Heart left ventricle (tissue), 16 donors: ENCODE results near the gene CHRM1. TPM values are rescaled to one million over a fixed set of nuclear protein-coding genes. Genes with fewer than 3 reads are reported as not detected.
"Not testable (repeated sequence)": the region's sequence is repeated elsewhere in the genome, so short reads cannot be mapped to it uniquely, and the experiment has no call there.

ENCODE experiments used
- ATAC-seq, 4 donors: fragments of 200-7000 bp; cut with Tn5 transposase; one replicate each; pipeline ENCODE4 v1.9.1; 2020 to 2022; ENCODE audit warnings: moderate library complexity in 4 of 4, mild to moderate bottlenecking in 3 of 4, moderate number of reproducible peaks in 1 of 4
- DNase-seq, 5 donors: peaks; one replicate each; pipeline ENCODE4 v3.0.0-alpha.2; 2020
- H3K27ac ChIP-seq, 12 donors: fragments of 200-600 bp; sonication (generic) in 4 of 12; one replicate each; pipeline versions ENCODE4 v1.5.0 to v1.8.0; 2016 to 2022; ENCODE audit warnings: mild to moderate bottlenecking in 2 of 12
- H3K27me3 ChIP-seq, 9 donors: fragments of 200-600 bp; sonication (generic) in 2 of 9; one replicate each; pipeline versions ENCODE4 v1.5.1 to v1.8.0; 2016 to 2022; ENCODE audit warnings: mild to moderate bottlenecking in 3 of 9
- H3K36me3 ChIP-seq, 9 donors: fragments of 200-600 bp; sonication (generic) in 2 of 9; one replicate each; pipeline versions ENCODE4 v1.5.0 to v1.8.0; 2018 to 2022; ENCODE audit warnings: mild to moderate bottlenecking in 2 of 9
- H3K4me1 ChIP-seq, 12 donors: fragments of 200-600 bp; sonication (generic) in 4 of 12; one replicate each; pipeline versions ENCODE4 v1.5.0 to v1.8.0; 2016 to 2022; ENCODE audit warnings: mild to moderate bottlenecking in 3 of 12
- H3K4me3 ChIP-seq, 12 donors: fragments of 200-600 bp; sonication (generic) in 4 of 12; one replicate each; pipeline versions ENCODE4 v1.5.0 to v1.8.0; 2017 to 2022; ENCODE audit warnings: mild to moderate bottlenecking in 9 of 12, moderate library complexity in 4 of 12
- H3K9me3 ChIP-seq, 12 donors: fragments of 200-600 bp; sonication (generic) in 4 of 12; one replicate each; pipeline versions ENCODE4 v1.5.0 to v1.8.0; 2016 to 2022; ENCODE audit warnings: mild to moderate bottlenecking in 1 of 12
- POLR2A ChIP-seq, 2 donors: fragments of 450-650 bp; IDR thresholded peaks; one replicate each; pipeline ENCODE4 v1.6.1; 2017; ENCODE audit warnings: antibody characterized with exemption in 2 of 2, mild to moderate bottlenecking in 2 of 2, moderate library complexity in 2 of 2
- whole genome bisulfite sequencing, 4 donors: extraction: QIAGEN DNeasy Blood & Tissue Kit in 2 of 4; methylation state at CpG; one replicate each; pipeline versions ENCODE4 v1.1.5 to v1.1.7; 2013 to 2018; 5-methylcytosine and 5-hydroxymethylcytosine counted together
- intact Hi-C, 10 donors: fragments of 100-400 bp; cut with DNase I; formaldehyde crosslinking; loops; one replicate each; pipeline versions ENCODE4 v1.11.1 to v1.14.2; 2022
- polyA plus RNA-seq, 2 donors: library from polyadenylated mRNA; stranded (reverse); fragments of 200-250 nt; gene quantifications; one replicate each; pipeline ENCODE4 v1.2.3, GENCODE V29; 2013
- total RNA-seq, 9 donors: library from RNA; depleted of rRNA in 2 of 9; stranded (reverse); fragments of >200 nt in 2 of 9; fragmentation: NEBNext Ultra II Directional in 3 of 9; extraction: Animal tissue kit (Norgen Biotek cat#: 25700) in 3 of 9; gene quantifications; one replicate each; pipeline versions ENCODE4 v1.1.0 to v1.2.4, GENCODE V29; 2016 to 2023
- TF ChIP-seq, protein P1 (sequence below), 12 donors: fragments of 200-600 bp; sonication (generic) in 4 of 12; IDR thresholded peaks; one replicate each; pipeline versions ENCODE4 v1.5.0 to v1.8.0; 2018 to 2022; ENCODE audit warnings: antibody characterized with exemption in 12 of 12, mild to moderate bottlenecking in 5 of 12
- donor health status: ischemic (EF 13 %, LVEDD 7.1; RV severe dilation, severe dysfunction).
- donor health status: healthy with polysubstance abuse.
- donor health status: DM: no; HTN: yes; CAD: no.
- donor health status: DM: no; HTN: no; CAD: no.
- donor health status: ischemic (EF 25% LVEDD 6.9; RV normal size, moderate dysfunction).
- donor health status: ischemic (EF 25% LVEDD 5.7; RV mildly dilated, moderate dysfunction).
- donor health status: healthy.
- donor health status: DM: yes; HTN: yes; CAD: no.
- donor health status: ischemic (EF 35%, LVEDD 5.7; RV mildly dilated, moderate dysfunction).
- donor health status: nonischemic (EF 11% LVEDD 7.7; RV severe dilation, severe dysfunction).
- donor health status: DM: yes; HTN: yes; CAD: no.
- donor health status: PGD.
- donor health status: ischemic (EF 29% LVEDD 5.4; RV normal size, mild dysfunction).
- donor health status: nonischemic (EF 23%, LVEDD 6.1; RV moderate dilation, normal function).

The CHRM1 gene
- total and polyA plus RNA-seq, 11 donors: 0.08 to 0.31 TPM; not detected in 9

- H3K27me3 ChIP-seq: no peaks in the 10 kb centered on the region
- 72 to 83% (median 81%) methylated on average over 6 of the region's 6 CpGs for WGBS, 4 donors
- no peaks in the 10 kb centered on the region for H3K36me3 ChIP-seq
- intact Hi-C loops: loop anchor here in 4 of 10 donors (10.0 kb wide), 2 partner anchors 471 to 481 kb away; no protein-coding TSS in a partner anchor
- no peaks in the 10 kb centered on the region for H3K9me3 ChIP-seq
- ATAC-seq (no peak), DNase-seq (no peak)
- TF ChIP-seq POLR2A (IDR thresholded peaks at IDR 0.05): no peak
- TF ChIP-seq, protein P1, sequence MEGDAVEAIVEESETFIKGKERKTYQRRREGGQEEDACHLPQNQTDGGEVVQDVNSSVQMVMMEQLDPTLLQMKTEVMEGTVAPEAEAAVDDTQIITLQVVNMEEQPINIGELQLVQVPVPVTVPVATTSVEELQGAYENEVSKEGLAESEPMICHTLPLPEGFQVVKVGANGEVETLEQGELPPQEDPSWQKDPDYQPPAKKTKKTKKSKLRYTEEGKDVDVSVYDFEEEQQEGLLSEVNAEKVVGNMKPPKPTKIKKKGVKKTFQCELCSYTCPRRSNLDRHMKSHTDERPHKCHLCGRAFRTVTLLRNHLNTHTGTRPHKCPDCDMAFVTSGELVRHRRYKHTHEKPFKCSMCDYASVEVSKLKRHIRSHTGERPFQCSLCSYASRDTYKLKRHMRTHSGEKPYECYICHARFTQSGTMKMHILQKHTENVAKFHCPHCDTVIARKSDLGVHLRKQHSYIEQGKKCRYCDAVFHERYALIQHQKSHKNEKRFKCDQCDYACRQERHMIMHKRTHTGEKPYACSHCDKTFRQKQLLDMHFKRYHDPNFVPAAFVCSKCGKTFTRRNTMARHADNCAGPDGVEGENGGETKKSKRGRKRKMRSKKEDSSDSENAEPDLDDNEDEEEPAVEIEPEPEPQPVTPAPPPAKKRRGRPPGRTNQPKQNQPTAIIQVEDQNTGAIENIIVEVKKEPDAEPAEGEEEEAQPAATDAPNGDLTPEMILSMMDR (IDR thresholded peaks at IDR 0.05): no peak
- H3K4me1 ChIP-seq: peaks cover 0 to 8% (median 0%) of the 10 kb centered on the region in 12 donors
- no peak overlapping the region for H3K27ac ChIP-seq
- H3K4me3 ChIP-seq: no peak overlapping the region
Measured at GRCh38 chr11:62865635-62866034, 55.5 kb downstream of the CHRM1 start.

- ATAC-seq (peak in 2 of 4 donors; percentile 8 to 31), DNase-seq (no peak)
- no peaks in the 10 kb centered on the region for H3K27me3 ChIP-seq
- peaks cover 0 to 8% (median 0%) of the 10 kb centered on the region in 12 donors for H3K4me1 ChIP-seq
- no peaks in the 10 kb centered on the region for H3K9me3 ChIP-seq
- no peaks in the 10 kb centered on the region for H3K36me3 ChIP-seq
- H3K27ac ChIP-seq: no peak overlapping the region
- intact Hi-C loops: loop anchor here (2.0 to 10.0 kb wide), 6 partner anchors 77 to 479 kb away; partner anchors contain the start of genes TMEM179B (in 7 of the 10) and TUT1 (in 1 of the 10)
- 47 to 53% (median 49%) methylated on average over 4 of the region's 4 CpGs for WGBS, 4 donors
- no peak for TF ChIP-seq POLR2A (IDR thresholded peaks at IDR 0.05)
- TF ChIP-seq, protein P1 (IDR thresholded peaks at IDR 0.05): no peak
- no peak overlapping the region for H3K4me3 ChIP-seq
Measured at GRCh38 chr11:62863687-62864335, 57.4 kb downstream of the CHRM1 start.

DNA sequence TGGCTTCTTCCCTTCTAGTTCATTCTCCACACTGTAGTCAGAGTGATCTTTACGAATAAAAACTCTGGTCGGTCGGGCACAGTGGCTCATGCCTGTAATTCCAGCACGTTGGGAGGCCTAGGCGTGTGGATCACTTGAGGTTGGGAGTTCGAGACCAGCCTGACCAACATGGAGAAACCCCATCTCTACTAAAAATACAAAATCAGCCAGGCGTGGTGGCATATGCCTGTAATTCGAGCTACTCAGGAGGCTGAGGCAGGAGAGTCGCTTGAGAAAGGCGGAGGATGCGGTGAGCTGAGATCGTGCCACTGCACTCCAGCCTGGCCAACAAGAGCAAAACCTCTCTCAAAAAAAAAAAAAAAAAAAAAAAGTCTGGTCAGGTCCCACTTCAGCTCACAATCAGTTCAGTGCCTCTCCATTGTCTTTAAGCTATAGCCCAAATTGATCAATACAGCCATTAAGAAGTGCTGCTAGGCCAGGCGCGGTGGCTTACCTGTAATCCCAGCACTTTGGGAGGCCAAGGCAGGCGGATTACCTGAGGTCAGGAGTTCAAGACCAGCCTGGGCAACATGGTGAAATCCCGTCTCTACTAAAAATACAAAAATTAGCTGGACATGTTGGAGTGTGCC is 59.5 kb downstream of the CHRM1 start:
- ATAC-seq, H3K27ac ChIP-seq, H3K9me3 ChIP-seq, H3K36me3 ChIP-seq, DNase-seq, H3K27me3 ChIP-seq, H3K4me3 ChIP-seq: not testable (repeated sequence)
- peaks cover 0 to 22% (median 0%) of the 10 kb centered on the region in 12 donors for H3K4me1 ChIP-seq
- intact Hi-C loops: loop anchor here (1.0 to 10.0 kb wide), 7 partner anchors 74 to 477 kb away; partner anchors contain the start of genes TMEM179B (in 7 of the 10) and TUT1 (in 1 of the 10)
- 90 to 93% (median 92%) methylated on average over 16 of the region's 16 CpGs for WGBS, 4 donors

- DNase-seq (no peak), ATAC-seq (no peak)
- TF ChIP-seq POLR2A (IDR thresholded peaks at IDR 0.05): no peak
- TF ChIP-seq, protein P1 (IDR thresholded peaks at IDR 0.05): no peak
- H3K4me1 ChIP-seq: peaks cover 0 to 29% (median 5%) of the 10 kb centered on the region in 12 donors
- 71 to 79% (median 74%) methylated on average over 5 of the region's 5 CpGs for WGBS, 4 donors
- H3K4me3 ChIP-seq: no peak overlapping the region
- peak overlapping the region in 1 of 12 donors; percentile 3 for H3K27ac ChIP-seq
- H3K36me3 ChIP-seq: no peaks in the 10 kb centered on the region
- H3K27me3 ChIP-seq: no peaks in the 10 kb centered on the region
- intact Hi-C loops: loop anchor here in 8 of 10 donors (1.0 to 10.0 kb wide), 6 partner anchors 74 to 476 kb away; partner anchors contain the start of genes TMEM179B (in 5 of the 8) and TUT1 (in 1 of the 8)
- no peaks in the 10 kb centered on the region for H3K9me3 ChIP-seq
Measured at GRCh38 chr11:62860835-62861563, 60.2 kb downstream of the CHRM1 start.

DNA sequence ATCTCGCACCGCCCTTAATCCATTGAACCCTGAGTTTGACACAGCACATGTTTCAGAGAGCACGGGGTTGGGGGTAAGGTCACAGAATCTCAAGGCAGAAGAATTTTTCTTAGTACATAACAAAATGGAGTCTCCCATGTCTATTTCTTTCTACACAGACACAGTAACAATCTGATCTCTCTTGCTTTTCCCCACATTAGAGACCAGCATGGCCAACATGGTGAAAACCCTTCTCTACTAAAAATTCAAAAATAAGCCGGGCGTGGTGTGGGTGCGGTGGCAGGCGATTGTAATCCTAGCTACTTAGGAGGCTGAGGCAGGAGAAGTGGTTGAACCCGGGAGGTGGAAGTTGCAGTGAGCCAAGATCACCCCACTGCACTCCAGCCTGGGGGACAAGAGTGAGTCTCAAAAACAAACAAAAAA is 61.9 kb downstream of the CHRM1 start:
- intact Hi-C loops: loop anchor here in 3 of 10 donors (10.0 kb wide), 2 partner anchors 134 to 464 kb away; partner anchors contain the start of genes HNRNPUL2 (in 1 of the 3) and TTC9C (in 1 of the 3)
- not testable (repeated sequence) for H3K27me3 ChIP-seq, H3K9me3 ChIP-seq, DNase-seq, ATAC-seq, H3K27ac ChIP-seq, H3K36me3 ChIP-seq, H3K4me3 ChIP-seq
- H3K4me1 ChIP-seq: peaks cover 0 to 38% (median 10%) of the 10 kb centered on the region in 12 donors
- WGBS, 4 donors: 88 to 94% (median 92%) methylated on average over 8 of the region's 8 CpGs
